GDM1 (cell line): ENCODE measurements around the gene SPATA2L.

Experiments used
- DNase-seq: peaks from one replicate; lab custom pipeline; 2025; lab: John Stamatoyannopoulos, UW

SPATA2L gene

DNA sequence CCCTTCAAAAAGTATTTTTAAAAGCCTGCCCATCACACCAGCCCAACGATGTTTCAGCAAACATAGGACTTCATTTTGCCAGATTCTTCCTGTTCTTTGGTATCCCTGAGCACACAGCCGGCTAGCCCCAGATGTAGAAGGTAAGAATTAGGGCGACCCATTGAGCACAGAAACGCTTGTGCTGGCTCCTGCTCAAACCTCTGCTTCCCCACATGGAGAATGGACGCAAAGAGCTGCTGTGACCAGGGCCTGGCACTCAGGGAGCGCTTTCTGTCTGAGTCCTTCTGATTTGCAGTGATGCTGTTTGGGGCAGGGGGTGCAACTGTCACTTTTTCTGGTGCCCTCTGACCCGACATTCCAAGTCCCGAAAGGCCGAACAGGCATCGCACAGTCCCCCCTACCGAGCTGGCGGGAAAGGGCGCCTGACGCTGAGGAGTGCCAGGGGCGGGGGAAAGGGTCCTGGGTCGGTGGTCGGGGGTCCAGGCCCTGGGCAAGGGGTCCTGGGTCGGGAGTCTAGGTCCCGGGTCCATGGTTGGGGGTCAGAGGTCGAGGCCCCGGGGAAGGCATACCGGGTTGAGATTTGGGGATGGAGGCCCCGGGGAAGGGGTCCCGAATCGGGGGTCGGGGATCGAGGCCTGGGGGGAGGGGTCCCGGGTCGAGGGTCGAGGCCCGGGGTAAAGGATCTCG lies 44.9 kb downstream of the SPATA2L start:
- DNase-seq: no peak

DNA sequence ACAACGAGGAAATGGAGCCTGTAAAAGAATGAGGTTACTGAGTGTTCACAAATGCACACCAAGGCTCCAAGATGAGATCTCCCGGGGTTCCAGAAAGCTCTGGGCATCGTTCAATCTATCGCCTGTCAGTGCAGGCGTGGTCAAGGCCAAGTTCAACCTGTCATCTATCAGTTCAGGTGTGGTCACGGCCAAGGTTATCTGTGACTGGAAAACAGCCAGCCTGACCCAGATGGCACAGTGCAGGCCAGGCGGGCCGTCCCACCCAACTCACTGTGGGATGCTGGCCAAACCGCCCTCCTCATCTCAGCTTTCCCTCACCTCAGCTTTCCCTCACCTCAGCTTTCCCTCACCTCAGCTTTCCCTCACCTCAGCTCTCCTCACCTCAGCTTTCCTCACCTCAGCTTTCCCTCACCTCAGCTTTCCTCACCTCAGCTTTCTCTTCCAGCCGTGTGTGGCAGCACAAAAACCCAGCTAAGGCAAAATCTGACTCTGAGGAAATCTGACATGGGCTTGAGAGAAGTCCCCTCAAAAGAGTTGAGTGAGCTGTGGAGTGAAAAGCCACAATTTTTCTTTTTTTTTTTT lies 46.4 kb downstream of the SPATA2L start:
- DNase-seq: no peak

DNA sequence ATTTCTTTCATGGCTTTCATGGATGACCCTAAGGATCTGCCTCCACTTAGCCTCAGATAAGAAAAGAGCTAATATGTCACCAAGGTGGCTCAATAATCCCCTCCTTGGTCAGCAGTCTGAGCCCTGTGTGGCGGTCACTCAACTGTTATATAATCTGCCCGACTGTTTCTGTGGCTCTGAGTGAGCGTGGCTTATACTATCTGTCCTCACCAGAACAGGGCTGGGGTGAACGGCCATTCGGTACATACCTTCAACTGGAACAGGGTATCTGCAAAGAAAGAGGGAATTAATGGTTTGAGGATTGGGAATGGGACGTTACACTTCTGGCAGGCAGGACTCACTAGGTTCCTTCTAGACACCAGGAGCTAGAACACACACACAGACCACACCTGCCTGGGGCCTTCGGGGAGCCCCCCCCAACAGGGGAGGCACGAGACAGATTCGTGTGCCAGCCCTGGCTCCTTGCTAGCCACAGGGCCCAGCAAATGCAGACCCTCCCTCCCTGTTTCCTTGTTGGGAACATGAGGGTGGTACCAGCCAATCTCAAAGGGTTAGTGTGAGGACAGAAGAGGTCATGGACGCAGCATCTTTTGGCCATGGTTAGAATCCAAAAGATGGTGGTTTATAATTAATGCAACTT lies 47.7 kb downstream of the SPATA2L start:
- DNase-seq: no peak

DNA sequence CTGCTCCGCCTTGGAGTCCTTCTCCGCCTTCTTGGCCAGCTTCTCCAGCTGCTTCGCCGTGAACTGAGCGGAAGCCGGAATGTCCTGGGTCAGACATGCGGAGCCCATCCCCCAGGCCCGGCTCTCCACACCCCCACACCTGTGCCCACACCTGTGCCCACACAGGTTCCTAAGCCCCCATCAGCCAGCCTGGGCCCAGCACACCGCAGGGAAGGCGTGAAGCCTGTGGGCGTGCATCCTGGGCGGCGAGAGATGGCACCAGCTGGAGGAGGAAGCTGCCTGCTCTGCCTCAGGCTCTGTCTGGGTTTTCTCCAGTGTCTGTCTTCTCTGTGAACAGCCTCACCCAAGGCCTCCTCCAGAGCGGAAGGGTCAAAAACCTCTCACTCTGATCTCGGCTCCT lies 49.9 kb downstream of the SPATA2L start:
- no peak for DNase-seq

DNA sequence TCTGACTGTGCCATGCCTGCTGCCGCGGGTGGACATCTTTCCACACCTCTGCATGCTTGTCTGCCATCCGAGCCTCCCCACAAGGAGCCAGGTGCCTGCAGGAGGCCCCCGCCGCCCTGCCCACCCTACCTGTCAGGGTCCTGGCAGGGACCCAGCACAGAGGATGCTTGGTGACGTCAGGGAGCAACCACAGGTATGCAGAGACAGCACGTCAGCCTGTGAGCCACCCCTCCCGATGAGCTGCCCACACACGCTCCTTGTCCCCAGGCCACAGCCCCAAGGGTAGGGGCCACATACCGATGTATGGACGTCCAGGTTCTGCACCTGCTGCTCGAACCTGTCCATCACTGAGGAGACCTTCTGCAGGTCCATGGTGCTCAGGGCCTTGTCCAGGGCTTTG lies 54.6 kb downstream of the SPATA2L start:
- no peak for DNase-seq
